HG02798 (cell line): Measurements from ENCODE around the gene TMC1.
"Not testable (repeated sequence)": the region's sequence is repeated elsewhere in the genome, so short reads cannot be mapped to it uniquely, and the experiment has no call there.

ENCODE experiments used
- ATAC-seq: cut with Tn5 transposase; IDR thresholded peaks from one replicate; pipeline ENCODE4 v1.9.1; 2021; ENCODE audit warnings: mild to moderate bottlenecking; ENCODE audit not compliant: unreplicated experiment, poor library complexity

The TMC1 gene

DNA sequence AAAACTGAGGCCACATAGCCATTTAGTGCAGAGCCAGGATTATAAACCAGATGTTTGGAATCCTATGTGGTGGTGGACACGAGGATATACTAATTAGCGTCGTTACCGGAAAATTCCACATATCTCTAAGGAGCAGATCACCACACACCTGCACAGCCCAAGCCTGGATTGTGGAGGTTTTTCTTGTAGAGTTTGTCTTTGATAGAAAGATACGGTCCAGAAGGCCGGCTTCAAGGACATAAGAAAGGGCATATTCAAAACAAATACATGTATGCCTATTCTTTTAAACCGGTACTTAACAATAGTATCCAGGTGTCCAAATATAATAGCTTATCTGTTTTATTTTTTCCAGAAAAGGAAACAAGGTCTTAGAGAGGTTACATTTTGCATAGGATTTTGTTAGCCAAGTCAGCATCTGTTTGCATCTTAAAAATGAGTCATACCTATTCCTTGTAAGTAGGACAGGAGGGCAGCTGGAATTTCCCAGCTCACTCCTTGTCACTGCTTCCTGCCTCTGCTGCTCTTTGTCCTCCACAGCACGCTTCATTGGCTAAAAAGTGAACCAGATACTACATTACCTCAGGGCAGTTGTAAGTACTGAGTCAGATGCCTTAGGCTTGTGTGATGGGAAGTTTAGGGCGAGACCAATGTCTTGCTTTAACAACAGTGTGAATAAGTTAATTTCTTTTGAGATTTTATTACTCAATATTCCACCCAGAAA, 3.6 kb downstream of the TMC1 start:
- peak; percentile 51 for ATAC-seq

- peak; percentile 81 for ATAC-seq
Observed at GRCh38 chr9:72526901-72527800, 5.7 kb downstream of the TMC1 start.

- ATAC-seq = no peak
Observed at GRCh38 chr9:72527801-72528195, 6.4 kb downstream of the TMC1 start.

GRCh38 chr9:72529531-72529930, 8.1 kb downstream of the TMC1 start:
- no peak for ATAC-seq

DNA sequence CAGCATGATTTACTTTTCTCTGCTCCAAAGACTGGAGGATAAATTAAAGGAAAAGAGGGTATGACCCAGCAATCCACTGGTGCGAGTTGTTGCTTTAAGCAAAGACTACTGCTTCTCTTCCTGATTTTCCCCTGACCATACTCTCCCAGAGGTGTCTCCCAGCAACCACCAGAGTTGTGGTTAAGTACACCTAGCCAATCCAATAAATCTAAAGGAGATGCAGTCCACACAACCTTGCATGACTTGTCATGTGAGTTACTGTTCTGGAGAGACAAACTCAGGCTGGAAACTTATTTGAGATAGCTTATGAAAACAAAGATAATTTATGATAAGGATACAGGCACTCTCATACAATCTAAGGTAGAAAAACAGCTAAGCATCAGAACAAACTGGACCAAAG, 11.9 kb downstream of the TMC1 start:
- no peak for ATAC-seq

DNA sequence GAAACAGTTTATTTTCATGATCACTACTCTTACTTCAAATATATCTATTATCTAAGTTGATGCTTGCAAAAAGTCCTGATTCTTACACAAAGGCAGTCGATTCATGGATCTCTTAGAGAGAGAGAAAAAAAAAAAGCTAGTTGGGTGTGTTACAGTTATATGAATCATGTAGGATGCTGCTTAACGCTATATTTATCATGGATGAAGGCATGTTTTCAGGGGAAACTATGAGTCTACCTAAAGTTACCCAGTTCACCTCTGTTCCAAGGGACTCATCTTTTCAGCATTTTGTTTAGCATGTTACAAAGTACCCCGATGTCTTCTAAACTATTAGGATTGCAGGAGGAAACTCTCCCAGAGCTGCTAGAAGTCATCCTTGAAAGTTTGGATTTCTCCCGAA, 13.5 kb downstream of the TMC1 start:
- ATAC-seq = no peak

DNA sequence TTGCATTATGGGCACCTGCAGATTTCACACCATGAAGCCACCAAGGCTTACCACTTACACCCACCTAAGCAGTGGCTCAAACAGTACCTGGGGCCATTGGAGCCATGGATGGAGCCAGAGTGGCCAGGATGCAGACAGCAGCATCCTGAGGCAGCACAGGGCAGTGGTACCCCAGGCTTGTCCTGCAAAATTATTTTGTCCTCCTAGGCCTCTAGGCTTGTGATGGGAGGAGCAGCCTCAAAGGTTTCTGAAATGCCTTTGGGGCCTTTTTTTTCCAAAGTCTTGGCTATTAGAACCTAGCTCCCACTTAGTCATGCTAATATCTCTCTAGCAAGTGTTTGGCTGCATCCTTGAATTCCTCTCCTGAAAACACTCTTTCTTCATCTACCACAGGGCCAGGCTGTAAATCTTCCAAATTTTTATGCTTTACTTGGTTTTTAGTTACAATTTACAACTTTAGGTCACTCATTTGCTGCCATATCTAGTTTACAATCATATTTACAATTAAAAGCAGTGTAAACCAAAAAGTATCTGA, 15.7 kb downstream of the TMC1 start:
- no peak for ATAC-seq

DNA sequence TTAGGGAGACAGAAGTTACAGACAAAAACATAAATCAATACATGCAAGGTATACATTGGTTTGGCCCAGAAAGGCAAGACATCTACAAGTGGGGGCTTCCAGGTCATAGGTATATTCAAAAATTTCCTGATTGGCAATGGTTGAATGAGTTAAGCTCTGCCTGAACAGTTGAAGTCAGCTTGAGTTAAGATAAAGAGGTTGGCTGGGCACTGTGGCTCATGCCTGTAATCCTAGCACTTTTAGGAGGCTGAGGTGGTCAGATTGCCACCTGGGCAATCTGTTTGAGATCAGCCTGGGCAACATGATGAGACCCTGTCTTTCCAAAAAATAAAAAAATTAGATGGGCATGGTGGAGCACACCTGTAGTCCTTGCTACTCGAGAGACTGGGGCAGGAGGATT, 16.3 kb downstream of the TMC1 start:
- no peak for ATAC-seq

DNA sequence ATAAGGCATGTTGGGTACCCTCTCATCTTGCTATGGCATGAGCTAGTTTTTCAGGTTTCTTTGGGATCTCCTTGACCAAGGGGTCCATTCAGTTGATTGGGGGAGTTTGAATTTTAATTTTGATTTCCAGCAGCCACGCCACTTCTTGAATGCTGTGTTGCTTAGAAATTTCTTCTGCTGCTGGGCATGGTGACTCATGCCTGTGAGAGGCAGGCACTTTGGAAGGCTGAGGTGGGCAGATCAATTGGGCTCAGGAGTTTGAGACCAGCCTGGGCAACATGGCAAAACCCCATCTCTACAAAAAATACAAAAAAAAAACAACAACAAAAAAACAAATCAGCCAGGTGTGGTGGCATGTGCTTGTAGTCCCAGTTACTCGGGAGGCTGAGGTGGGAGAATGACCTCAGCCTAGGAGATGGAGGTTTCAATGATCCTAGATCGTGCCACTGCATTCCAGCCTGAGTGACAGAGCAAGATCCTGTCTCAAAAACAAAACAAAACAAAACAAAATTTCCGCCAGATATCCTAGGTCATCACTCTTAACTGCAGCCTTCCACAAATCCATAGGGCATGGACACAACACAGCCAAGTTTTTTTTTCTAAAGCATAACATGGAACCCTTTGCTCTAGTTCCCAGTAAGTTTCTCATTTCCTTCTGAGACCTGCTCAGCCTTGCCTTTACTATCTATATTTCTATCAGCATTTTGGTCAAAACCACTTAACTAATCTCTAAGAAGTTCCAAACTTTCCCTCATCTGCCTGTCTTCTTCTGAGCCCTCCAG, 17.7 kb downstream of the TMC1 start:
- no peak for ATAC-seq

DNA sequence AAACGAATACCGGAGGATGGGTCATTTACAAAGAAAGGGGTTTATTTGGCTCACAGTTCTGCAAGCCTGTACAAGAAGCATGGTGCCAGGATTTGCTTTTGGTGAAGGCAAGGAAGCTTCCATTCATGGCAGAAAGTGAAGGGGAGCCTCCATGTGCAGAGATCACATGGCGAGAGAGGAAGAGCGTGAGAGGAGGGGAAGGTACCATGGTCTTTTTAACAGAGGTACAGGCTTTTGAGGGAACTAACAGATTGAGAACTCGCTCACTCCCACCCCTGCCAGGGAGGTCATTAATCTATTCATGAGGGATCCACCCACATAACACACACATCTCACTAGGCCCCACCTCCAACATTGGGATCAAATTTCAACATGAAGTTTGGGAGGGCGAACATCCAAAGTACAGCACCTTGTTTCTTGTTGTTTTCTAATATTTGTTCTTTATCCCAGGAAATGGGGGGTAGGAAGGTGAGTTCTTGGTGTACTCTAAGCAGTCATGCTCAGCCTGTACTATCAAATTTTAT, 18.5 kb downstream of the TMC1 start:
- ATAC-seq = no peak

GRCh38 chr9:72540348-72540873, 19.0 kb downstream of the TMC1 start:
- no peak for ATAC-seq

GRCh38 chr9:72542537-72542833, 21.1 kb downstream of the TMC1 start:
- not testable (repeated sequence) for ATAC-seq

DNA sequence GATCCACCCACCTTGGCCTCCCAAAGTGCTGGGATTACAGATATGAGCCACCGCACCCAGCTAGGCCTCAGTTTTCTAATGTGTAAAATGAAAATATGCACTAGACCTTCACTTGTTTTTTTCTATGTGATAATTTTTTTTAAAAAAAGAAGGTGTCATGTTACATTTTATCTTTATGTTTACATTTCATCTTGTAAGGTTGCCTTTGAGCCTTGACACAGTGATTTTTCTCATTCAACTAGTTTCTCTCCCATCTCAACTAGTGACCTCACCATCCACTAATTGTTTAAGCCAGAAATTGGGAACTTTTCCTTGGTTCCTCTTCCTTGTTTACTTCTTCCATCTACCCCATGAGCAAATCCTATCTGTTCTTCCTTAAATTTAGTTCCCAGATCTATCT, 21.5 kb downstream of the TMC1 start:
- ATAC-seq = no peak

- ATAC-seq = no peak
Observed at GRCh38 chr9:72551306-72551705, 29.9 kb downstream of the TMC1 start.

- no peak for ATAC-seq
Observed at GRCh38 chr9:72552356-72552755, 30.9 kb downstream of the TMC1 start.

- no peak for ATAC-seq
Observed at GRCh38 chr9:72554221-72554641, 32.8 kb downstream of the TMC1 start.

DNA sequence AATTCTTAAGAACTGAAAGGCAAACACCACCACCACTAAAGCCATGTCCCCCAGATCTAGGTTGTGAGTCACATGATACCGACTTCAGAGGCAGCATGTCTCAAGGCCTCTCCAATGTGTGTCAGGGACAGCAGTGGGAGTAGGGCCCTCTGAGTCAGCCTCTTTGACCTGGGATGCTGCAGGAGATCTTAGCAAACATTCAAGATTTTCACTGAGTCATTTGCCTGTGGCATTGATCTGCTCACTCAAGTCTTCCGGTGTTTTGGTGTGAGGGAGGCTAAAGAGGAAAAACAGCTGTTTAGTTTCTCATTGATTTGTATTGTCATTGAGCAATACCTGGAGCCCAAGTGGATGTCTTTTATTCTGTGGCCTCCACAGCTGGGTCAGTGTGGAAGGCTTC, 36.1 kb downstream of the TMC1 start:
- ATAC-seq = no peak

DNA sequence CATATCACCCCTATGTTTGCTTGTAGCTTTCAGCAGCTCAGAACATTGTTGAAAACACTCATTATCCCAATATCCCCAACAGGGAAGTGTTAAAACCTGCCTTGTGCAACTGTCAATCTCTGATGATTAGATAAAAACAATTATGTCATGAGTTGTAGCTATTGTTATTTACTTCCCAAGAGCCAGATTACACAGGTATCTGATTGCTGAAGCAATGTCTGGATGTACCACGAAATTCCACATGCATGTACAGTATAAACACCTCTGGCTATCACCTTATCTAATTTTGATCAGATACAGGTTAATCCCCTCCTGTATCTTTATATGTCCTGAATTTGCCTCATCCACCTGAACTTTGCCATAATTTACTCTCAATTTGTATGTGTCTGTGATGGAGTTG, 38.7 kb downstream of the TMC1 start:
- ATAC-seq = no peak

- ATAC-seq = no peak
Observed at GRCh38 chr9:72563806-72564205, 42.4 kb downstream of the TMC1 start.
